Natural killer cell treated with Interleukin-12 subunit alpha and Interleukin-12 subunit beta and Interleukin-15 and Interleukin-18, amount 100 ng/mL, for 72 hours (primary cell): ENCODE measurements around the gene CFAP92. TPM values are rescaled to one million over a fixed set of nuclear protein-coding genes. Genes with fewer than 3 reads are reported as not detected.
"Not testable (repeated sequence)": the region's sequence is repeated elsewhere in the genome, so short reads cannot be mapped to it uniquely, and the experiment has no call there.

Source experiments
- ATAC-seq, 2 donors: fragments of 150-1000 bp; cut with Tn5 transposase in 1 of 2; sonication (Bioruptor Pico), chemical (Tn5 transposase) in 1 of 2; 2 replicates each; pipeline ENCODE4 v1.10.0; 2021
- DNase-seq: peaks from one replicate; pipeline ENCODE4 v3.0.0; 2022; ENCODE audit warnings: low spot score
- H3K27ac Mint-ChIP-seq, 2 donors: 1 replicate in 1 of 2; 2 replicates in 1 of 2; pipeline ENCODE4 v1.8.0; 2022; ENCODE audit warnings: mixed read lengths in 2 of 2, mild to moderate bottlenecking in 1 of 2, moderate library complexity in 1 of 2
- H3K27me3 Mint-ChIP-seq, 2 donors: 1 replicate in 1 of 2; 2 replicates in 1 of 2; pipeline ENCODE4 v1.8.0; 2022; ENCODE audit warnings: mixed read lengths in 2 of 2
- H3K36me3 Mint-ChIP-seq: one replicate; pipeline ENCODE4 v1.8.0; 2022; ENCODE audit warnings: mixed read lengths
- H3K4me1 Mint-ChIP-seq, 2 donors: 1 replicate in 1 of 2; 2 replicates in 1 of 2; pipeline ENCODE4 v1.8.0; 2022; ENCODE audit warnings: low read depth in 2 of 2, mixed read lengths in 2 of 2, mild to moderate bottlenecking in 1 of 2
- H3K4me3 Mint-ChIP-seq: one replicate; pipeline ENCODE4 v1.8.0; 2022; ENCODE audit warnings: mixed read lengths
- H3K9me3 Mint-ChIP-seq: 2 replicates; pipeline ENCODE4 v1.8.0; 2022; ENCODE audit warnings: mixed read lengths
- total RNA-seq, 2 donors: library from RNA; stranded (reverse); gene quantifications; one replicate each; pipeline ENCODE4 v1.2.3, GENCODE V29; 2022

The CFAP92 gene
- total RNA-seq, 2 donors from 2014 or later: 0.50 TPM; not detected in 1

DNA sequence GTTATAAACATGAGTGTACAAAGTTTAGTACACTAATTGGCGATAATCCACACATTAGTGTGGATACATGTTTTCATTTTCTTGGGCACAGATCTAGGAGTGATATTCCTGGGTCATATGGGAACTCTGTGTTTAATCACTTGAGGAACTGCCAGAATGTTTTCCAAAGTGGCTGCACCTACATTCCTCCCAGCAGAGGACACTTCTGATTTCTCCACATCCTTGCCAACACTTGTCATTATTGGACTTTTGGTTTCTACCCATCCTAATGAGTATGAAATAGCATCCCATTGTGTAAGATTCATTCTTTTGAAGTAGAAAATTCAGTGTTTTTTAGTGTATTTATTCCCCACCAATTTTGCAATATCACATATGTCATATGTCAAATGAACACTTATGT lies 53.6 kb downstream of the CFAP92 start:
- no peaks in the 10 kb centered on the region for H3K4me1 Mint-ChIP-seq
- no peak overlapping the region for H3K27ac Mint-ChIP-seq
- H3K36me3 Mint-ChIP-seq: no peaks in the 10 kb centered on the region
- H3K27me3 Mint-ChIP-seq: peaks cover 0 to 5% of the 10 kb centered on the region in 2 donors
- DNase-seq (no peak), ATAC-seq (no peak)
- H3K4me3 Mint-ChIP-seq: no peak overlapping the region
- no peaks in the 10 kb centered on the region for H3K9me3 Mint-ChIP-seq

DNA sequence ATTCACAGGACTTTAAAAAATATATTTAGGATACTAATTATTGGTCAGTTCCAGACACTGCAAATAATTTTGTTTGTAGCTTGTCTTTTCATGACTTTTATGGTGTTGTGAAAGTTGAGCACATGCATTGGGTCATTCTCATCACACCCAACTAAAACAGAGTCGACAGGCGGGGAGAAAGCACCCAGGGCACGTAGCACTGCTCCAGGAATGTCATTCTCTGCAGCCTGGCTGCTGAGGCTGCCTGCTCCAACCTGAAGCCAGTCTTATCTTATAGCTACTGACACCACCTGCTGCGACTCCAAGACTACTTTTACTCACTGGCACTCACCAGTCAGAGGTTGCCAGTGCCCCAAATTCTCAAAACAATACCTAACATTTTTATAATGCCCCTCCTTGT lies 57.5 kb downstream of the CFAP92 start:
- H3K36me3 Mint-ChIP-seq: no peaks in the 10 kb centered on the region
- H3K27ac Mint-ChIP-seq: no peak overlapping the region
- no peaks in the 10 kb centered on the region for H3K9me3 Mint-ChIP-seq
- H3K4me3 Mint-ChIP-seq: no peak overlapping the region
- ATAC-seq: no peak
- DNase-seq: no peak
- H3K4me1 Mint-ChIP-seq: no peaks in the 10 kb centered on the region
- H3K27me3 Mint-ChIP-seq: peaks cover 0 to 9% of the 10 kb centered on the region in 2 donors

DNA sequence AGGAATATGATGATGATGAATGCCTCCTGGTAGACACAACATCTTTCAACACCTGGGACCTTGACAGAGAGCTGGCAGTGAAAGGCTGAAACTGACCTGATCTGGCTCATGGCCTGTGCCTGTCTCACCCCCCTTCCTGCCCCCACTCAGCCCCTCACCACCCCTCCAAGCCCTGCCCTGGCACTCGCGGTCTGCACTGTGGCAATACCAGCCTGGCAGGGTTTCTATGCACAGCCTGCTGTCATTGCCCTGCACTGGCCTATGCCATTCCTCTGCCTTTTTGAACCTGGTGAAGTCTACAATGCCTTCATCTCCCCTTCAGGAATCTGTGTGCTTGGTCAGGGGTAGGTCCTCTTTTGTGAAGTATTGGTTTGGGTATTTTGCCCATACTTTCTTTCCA lies 58.0 kb downstream of the CFAP92 start:
- H3K27me3 Mint-ChIP-seq: peaks cover 0 to 9% of the 10 kb centered on the region in 2 donors
- ATAC-seq (peak in 1 of 2 donors; percentile 41), DNase-seq (no peak)
- H3K9me3 Mint-ChIP-seq: no peaks in the 10 kb centered on the region
- H3K36me3 Mint-ChIP-seq: no peaks in the 10 kb centered on the region
- H3K27ac Mint-ChIP-seq: no peak overlapping the region
- no peaks in the 10 kb centered on the region for H3K4me1 Mint-ChIP-seq
- no peak overlapping the region for H3K4me3 Mint-ChIP-seq

DNA sequence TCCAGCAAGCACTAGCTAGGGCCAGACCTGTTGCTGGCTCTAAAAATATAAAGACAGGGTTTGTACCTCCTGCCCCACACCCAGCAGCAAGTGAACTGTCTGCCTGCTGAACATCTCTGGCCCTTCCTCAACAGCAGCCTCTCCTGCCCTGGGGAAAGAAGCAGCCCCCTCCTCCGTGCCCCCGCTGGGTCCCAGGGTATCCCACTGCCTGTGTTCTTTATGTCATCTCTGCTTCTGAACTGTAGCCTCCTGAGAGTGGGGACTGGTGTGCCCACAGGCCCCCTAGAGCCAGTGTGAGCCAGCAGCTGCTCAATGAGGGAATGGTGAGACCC lies 60.0 kb downstream of the CFAP92 start:
- H3K27ac Mint-ChIP-seq: no peak overlapping the region
- H3K4me1 Mint-ChIP-seq: no peaks in the 10 kb centered on the region
- no peaks in the 10 kb centered on the region for H3K36me3 Mint-ChIP-seq
- DNase-seq: no peak
- no peaks in the 10 kb centered on the region for H3K9me3 Mint-ChIP-seq
- ATAC-seq: no peak
- H3K27me3 Mint-ChIP-seq: peaks cover 8 to 10% of the 10 kb centered on the region in 2 donors
- H3K4me3 Mint-ChIP-seq: no peak overlapping the region

DNA sequence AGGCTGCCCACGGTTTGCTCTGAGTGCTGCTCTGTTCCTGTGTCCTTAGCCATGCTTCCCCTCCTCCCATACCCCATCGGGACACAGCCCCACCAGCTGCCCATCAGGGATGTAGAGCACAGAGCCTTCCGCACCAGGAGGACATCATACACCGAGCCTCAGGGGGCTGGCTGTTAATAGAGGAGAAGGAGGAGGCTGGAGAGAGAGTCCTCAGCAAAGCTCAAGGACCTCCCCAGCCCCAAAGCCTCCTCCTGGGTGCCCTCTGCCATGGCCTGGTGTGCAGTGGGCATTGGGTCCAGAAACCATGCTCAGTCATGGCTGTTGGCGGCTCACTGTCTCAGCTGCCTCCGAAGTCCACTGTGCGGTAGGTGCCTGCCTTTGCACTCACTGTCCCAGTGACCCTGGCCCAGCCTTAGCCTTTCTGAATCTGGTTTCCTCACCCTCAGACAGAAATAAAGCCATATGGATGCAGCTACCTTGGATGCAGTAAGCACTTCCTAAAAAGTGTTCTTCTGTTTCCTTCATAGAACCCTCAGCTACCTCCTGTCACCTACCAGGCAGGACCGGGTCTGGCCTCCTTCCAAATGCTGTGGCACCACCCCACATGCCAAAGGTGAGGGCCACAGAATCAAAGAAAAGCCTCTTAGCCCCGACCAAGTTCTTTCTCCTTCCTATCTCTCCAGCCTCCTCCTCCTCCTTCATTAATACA lies 60.5 kb downstream of the CFAP92 start:
- H3K36me3 Mint-ChIP-seq: no peaks in the 10 kb centered on the region
- H3K4me3 Mint-ChIP-seq: no peak overlapping the region
- no peak for DNase-seq
- ATAC-seq: peak; percentile 27 to 40
- H3K9me3 Mint-ChIP-seq: no peaks in the 10 kb centered on the region
- H3K27me3 Mint-ChIP-seq: peaks cover 8 to 12% of the 10 kb centered on the region in 2 donors
- H3K4me1 Mint-ChIP-seq: no peaks in the 10 kb centered on the region
- no peak overlapping the region for H3K27ac Mint-ChIP-seq

DNA sequence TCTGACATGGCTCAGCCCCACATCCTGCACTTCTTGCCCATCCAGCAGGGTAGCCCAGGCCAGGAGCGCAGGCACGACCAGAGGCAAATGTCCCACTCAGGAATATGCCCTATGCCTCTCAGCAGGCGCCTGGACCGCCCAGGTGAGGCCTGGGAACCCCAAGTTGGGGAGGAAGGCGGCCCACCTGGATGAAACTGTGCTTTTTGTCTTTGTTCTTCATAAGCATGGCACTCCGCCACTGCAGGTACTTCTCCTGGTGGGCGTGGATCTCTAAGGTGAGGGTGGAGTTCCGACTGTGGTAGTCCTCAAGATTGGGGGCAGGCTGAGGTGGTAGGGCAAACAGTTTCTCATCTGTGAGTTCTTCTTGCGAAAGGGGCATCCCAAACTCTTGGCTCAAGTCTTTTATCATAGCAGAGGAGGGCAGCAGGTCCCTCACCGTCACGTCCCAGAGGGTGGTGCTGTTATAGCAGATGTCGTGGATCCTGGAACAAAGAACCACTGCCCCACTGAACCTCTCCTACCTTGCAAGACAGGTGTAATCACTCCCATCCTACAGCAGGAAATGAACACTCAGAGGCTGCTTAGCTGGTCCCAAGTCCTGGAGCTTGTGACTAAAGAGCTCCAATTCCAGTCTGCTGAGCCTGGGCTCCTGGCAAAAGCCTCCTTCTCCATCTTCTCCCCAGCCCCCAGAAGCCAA lies 61.2 kb downstream of the CFAP92 start:
- Mint-ChIP-seq H3K4me1 (no peaks in the 10 kb centered on the region), H3K27me3 (peaks cover 8 to 13% of the 10 kb centered on the region in 2 donors), H3K27ac (no peak overlapping the region), H3K4me3 (no peak overlapping the region), H3K9me3 (no peaks in the 10 kb centered on the region), H3K36me3 (no peaks in the 10 kb centered on the region)
- ATAC-seq: peak in 1 of 2 donors; percentile 13
- DNase-seq: no peak

DNA sequence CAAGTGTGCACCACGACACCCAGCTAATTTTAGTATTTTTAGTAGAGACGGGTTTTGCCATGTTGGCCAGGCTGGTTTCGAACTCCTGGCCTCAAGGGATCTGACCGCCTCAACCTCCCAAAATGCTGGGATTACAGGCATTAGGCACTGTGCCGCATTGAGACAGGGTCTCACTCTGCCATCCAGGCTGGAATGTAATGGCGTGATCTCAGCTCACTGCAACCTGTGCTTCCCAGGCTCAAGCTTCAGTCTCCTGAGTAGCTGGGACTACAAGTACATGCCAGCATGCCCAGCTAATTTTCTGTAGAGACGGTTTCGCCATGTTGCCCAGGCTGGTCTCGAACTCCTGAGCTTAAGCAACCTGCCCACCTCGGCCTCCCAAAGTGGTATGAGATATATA lies 62.8 kb downstream of the CFAP92 start:
- Mint-ChIP-seq H3K27me3 (peaks cover 20% of the 10 kb centered on the region in 2 donors), H3K36me3 (peaks cover 5% of the 10 kb centered on the region), H3K4me1 (no peaks in the 10 kb centered on the region), H3K27ac (no peak overlapping the region), H3K4me3 (no peak overlapping the region), H3K9me3 (peaks cover 3% of the 10 kb centered on the region)
- ATAC-seq (no peak), DNase-seq (no peak)

DNA sequence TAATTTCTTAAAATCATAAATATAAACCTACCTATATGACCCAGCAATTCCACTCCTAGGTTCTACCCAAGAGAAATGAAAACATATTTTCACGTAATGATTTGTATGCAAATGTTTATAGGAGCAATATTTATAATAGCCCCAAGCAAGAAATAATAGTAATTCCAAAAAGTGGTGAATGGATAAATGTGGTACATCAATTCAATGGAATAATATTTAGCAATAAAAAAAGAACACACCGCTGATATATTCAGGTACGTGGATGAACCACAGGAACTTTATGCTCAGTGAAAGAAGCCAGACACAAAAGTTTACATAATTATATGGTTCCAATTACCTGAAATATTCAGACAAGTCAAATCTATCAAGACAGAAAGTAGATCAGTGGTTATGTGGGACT lies 64.5 kb downstream of the CFAP92 start:
- Mint-ChIP-seq H3K9me3 (peaks cover 3% of the 10 kb centered on the region), H3K4me1 (no peaks in the 10 kb centered on the region), H3K4me3 (no peak overlapping the region), H3K36me3 (peaks cover 5% of the 10 kb centered on the region), H3K27me3 (peaks cover 20 to 29% of the 10 kb centered on the region in 2 donors), H3K27ac (no peak overlapping the region)
- DNase-seq: no peak
- ATAC-seq: no peak

DNA sequence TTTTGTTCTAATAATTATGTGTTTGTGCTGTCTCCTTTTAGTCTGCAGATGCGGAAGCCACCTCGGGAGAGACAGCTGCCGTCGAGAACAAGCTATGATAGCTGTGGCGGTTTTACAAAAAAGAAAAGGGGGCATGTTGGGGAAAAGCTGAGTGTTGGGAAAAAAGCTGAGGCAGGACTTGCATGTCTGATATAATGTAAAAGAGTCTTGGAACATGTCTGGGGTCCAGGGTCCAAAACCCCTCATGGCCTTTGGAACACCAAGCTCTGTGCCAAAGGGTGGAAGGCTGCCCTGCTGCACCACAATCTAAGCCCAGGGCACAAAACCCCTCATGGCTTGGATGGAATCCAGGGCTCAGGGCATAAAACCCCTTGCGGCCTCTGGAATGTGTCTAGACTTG lies 69.9 kb downstream of the CFAP92 start:
- Mint-ChIP-seq H3K4me1 (peaks cover 9 to 15% of the 10 kb centered on the region in 2 donors), H3K27me3 (peaks cover 10 to 21% of the 10 kb centered on the region in 2 donors)
- ATAC-seq, H3K4me3 Mint-ChIP-seq, H3K27ac Mint-ChIP-seq, H3K9me3 Mint-ChIP-seq, DNase-seq, H3K36me3 Mint-ChIP-seq: not testable (repeated sequence)

DNA sequence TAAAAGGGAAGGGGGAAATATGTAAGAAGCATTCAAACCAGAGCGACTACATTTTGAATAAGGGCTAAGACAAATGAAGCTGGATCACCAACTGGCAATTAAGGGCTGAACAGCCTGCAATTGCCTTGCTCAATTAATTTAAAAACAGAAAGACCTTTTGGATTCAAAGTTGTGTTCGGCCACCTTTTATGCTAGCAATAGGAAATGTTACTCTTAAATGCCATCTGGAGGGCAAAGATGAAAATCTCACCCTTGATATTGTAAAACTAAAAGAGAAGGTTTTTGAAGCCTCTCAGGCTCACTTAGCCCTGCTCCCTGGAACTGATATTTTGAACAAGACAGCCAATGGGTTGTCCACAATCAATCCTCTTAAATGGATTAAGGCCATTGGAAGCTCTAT lies 70.3 kb downstream of the CFAP92 start:
- H3K4me1 Mint-ChIP-seq: peaks cover 9 to 15% of the 10 kb centered on the region in 2 donors
- H3K4me3 Mint-ChIP-seq: peak overlapping the region; percentile 41
- no peak overlapping the region for H3K27ac Mint-ChIP-seq
- peaks cover 10% of the 10 kb centered on the region for H3K36me3 Mint-ChIP-seq
- peaks cover 3% of the 10 kb centered on the region for H3K9me3 Mint-ChIP-seq
- no peak for DNase-seq
- H3K27me3 Mint-ChIP-seq: peaks cover 10 to 21% of the 10 kb centered on the region in 2 donors
- ATAC-seq: no peak

DNA sequence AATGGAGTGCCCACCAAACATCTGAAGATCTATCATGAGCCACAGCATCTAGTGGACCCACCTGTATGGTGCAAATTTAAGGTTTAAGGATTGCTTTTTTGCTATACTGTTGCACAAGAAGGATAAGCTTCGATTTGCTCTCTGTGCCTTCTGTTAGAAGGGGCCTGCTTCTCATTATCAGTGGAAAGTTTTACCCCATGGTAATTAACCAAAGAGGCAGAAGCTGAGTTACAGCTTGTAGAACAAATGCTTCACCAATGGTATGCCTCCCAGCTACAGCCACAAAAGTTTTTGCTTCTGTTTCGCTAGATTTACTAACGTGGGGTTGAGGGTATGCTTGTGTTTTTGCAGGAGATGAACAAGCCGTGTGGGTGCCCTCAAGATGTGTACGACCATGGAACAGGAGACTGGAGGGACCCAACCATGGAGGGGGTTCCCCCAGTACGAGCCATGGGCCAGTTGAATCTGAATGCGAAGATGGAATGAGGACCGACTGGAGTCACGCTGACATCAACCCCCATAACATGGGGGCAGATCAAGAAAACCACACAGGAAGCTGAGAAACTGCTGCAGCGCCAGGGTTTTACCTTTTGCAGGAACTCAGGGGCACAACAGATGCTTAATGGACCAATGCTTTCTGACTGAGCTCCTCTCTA lies 70.9 kb downstream of the CFAP92 start:
- Mint-ChIP-seq H3K4me3 (peak overlapping the region; percentile 41), H3K9me3 (peaks cover 3% of the 10 kb centered on the region), H3K4me1 (peaks cover 9 to 15% of the 10 kb centered on the region in 2 donors), H3K36me3 (peaks cover 10% of the 10 kb centered on the region), H3K27ac (no peak overlapping the region), H3K27me3 (peaks cover 7 to 21% of the 10 kb centered on the region in 2 donors)
- ATAC-seq (peak in 1 of 2 donors; percentile 43), DNase-seq (no peak)

DNA sequence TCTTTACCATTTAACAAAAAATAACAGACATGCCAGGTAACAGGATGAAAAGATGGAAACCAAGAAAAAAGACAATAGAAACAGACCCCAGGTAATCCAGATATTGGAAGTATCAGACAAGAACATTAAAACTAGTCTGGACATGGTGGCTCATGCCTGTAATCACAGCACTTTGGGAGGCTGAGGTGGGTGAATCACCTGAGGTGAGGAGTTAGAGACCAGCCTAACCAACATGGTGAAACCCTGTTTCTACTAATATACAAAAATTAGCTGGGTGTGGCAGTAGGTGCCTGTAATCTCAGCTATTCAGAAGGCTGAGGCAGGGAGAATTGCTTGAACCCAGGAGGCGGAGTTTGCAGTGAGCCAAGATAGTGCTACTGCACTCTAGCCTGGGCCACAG lies 73.9 kb downstream of the CFAP92 start:
- peaks cover 9 to 15% of the 10 kb centered on the region in 2 donors for H3K4me1 Mint-ChIP-seq
- no peak overlapping the region for H3K4me3 Mint-ChIP-seq
- DNase-seq: no peak
- no peaks in the 10 kb centered on the region for H3K9me3 Mint-ChIP-seq
- peaks cover 9% of the 10 kb centered on the region for H3K36me3 Mint-ChIP-seq
- no peak overlapping the region for H3K27ac Mint-ChIP-seq
- no peak for ATAC-seq
- no peaks in the 10 kb centered on the region for H3K27me3 Mint-ChIP-seq

DNA sequence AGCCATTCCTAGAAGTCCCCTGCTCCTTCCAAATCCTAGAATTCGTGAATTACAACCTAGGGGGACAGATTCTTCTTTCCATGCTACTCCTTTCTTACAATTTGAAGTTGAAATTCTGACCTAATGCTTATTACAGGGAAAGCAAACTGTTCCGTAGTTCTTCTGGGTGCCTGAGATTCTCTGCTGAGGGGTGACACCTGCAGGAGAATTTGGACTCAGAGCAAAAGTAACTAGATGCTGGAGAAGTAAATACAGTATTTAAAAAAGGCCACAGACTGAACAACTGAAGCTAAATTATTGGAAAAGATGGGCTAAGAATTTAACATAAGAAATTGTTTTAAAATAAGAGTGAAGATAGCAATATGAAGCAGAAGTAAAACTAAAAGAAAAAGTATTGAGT lies 76.6 kb downstream of the CFAP92 start:
- no peak overlapping the region for H3K4me3 Mint-ChIP-seq
- peaks cover 9% of the 10 kb centered on the region for H3K36me3 Mint-ChIP-seq
- ATAC-seq (no peak), DNase-seq (no peak)
- H3K9me3 Mint-ChIP-seq: no peaks in the 10 kb centered on the region
- no peaks in the 10 kb centered on the region for H3K27me3 Mint-ChIP-seq
- no peaks in the 10 kb centered on the region for H3K4me1 Mint-ChIP-seq
- H3K27ac Mint-ChIP-seq: no peak overlapping the region

DNA sequence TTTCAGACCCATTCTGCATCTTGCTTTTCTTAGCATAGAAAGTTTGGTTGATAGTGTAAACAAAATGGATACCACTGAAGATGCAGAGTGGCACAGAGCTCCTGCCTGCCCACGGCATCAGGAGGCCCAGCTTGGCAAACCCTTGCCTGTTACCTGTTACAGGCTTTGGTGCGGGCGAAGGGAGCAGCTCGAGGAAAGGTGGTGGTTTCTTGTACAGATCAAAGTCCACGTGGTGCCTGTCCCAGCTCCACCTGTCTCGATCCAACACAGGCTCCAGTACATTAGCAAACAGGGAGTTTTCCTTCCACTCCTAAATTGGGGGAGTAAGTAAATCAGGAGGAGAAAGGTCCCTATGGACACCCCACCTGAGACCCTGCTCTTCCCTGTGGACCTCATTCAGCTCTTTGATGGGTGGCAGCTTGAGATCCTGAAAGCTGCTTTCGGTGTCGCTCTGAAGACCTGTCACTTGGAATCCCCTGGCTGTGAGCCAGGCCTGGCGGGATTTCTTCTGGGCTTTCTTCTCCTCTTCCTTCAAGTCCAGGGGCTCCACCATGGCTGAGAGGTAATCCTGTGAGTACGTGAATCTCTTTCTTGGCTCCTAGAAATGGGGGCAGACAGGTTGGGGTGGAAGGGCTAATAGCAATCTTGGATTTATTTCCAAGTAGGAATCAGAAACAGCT lies 78.8 kb downstream of the CFAP92 start:
- Mint-ChIP-seq H3K4me1 (no peaks in the 10 kb centered on the region), H3K27ac (no peak overlapping the region)

More for the DNA sequence above, 78.8 kb downstream of the CFAP92 start:
- Mint-ChIP-seq H3K27me3 (no peaks in the 10 kb centered on the region), H3K4me3 (no peak overlapping the region), H3K36me3 (peaks cover 9% of the 10 kb centered on the region), H3K9me3 (no peaks in the 10 kb centered on the region)
- DNase-seq (no peak), ATAC-seq (no peak)
